GM12878 (cell line): ENCODE data around the gene ITCH. TPM values are rescaled to one million over a fixed set of nuclear protein-coding genes. Genes with fewer than 3 reads are reported as not detected.

Experiments used
- ATAC-seq: fragments of 200-7000 bp; cut with Tn5 transposase; 3 replicates; pipeline ENCODE4 v1.9.1; 2020; ENCODE audit warnings: mild to moderate bottlenecking, moderate library complexity
- BruUV-seq: library from RNA; stranded (reverse); fragments of 400-500 nt; replicated peaks from 2 replicates; lab custom pipeline; 2021; lab: Mats Ljungman, UMichigan
- CTCF ChIA-PET: fragments of 300-600 bp; sonication (Branson Sonifier 250); formaldehyde crosslinking; extraction: SDS; loops from one replicate; lab custom pipeline; 2021; ENCODE audit warnings: inconsistent platforms; lab: Yijun Ruan, JAX
- POLR2A ChIA-PET: fragments of 350-600 bp; formaldehyde crosslinking; extraction: SDS; loops from one replicate; lab custom pipeline; 2021; ENCODE audit warnings: inconsistent platforms; lab: Charles Lee
- RAD21 ChIA-PET: fragments of 300-600 bp; sonication (Branson Sonifier 250); formaldehyde crosslinking; loops from one replicate; lab custom pipeline; 2023; ENCODE audit warnings: antibody characterized with exemption; ENCODE audit not compliant: unreplicated experiment; lab: Charles Lee
- SMC1A ChIA-PET: fragments of 300-600 bp; sonication (Branson Sonifier 250); formaldehyde crosslinking; loops from one replicate; lab custom pipeline; 2023; ENCODE audit not compliant: unreplicated experiment, uncharacterized antibody; lab: Charles Lee
- DNase-seq: peaks from one replicate; pipeline ENCODE4 v3.0.0-alpha.2; 2011; ENCODE audit warnings: low read depth, low spot score
- FAIRE-seq: peaks from 3 replicates; lab custom pipeline; 2011; peaks lifted over from hg19 to GRCh38; lab: Jason Lieb, UNC
- H2AFZ ChIP-seq: 2 replicates; pipeline ENCODE4 v1.6.0; 2011; ENCODE audit warnings: low read depth, low read length, control low read depth; ENCODE audit not compliant: control insufficient read depth
- H3K27ac ChIP-seq: 2 replicates; pipeline ENCODE4 v1.5.1; 2011; ENCODE audit warnings: control low read depth; ENCODE audit not compliant: control insufficient read depth, insufficient read depth
- H3K27me3 ChIP-seq, 2 experiments: replicated peaks in 1 of 2; 2 replicates each; pipeline versions ENCODE4 v1.6.0 to v1.6.1; 2011; ENCODE audit warnings: low read length in 1 of 2; ENCODE audit not compliant: control insufficient read depth in 2 of 2, insufficient read depth in 2 of 2
- H3K36me3 ChIP-seq, 2 experiments: 2 replicates each; pipeline ENCODE4 v1.5.1; 2011; ENCODE audit warnings: low read length in 1 of 2; ENCODE audit not compliant: control insufficient read depth in 2 of 2, insufficient read depth in 2 of 2
- H3K4me1 ChIP-seq: 2 replicates; pipeline ENCODE4 v1.6.1; 2011; ENCODE audit warnings: mild to moderate bottlenecking, low read length, moderate library complexity, mixed read lengths; ENCODE audit not compliant: control insufficient read depth, insufficient read depth
- H3K4me2 ChIP-seq: 2 replicates; pipeline ENCODE4 v1.6.0; 2011; ENCODE audit warnings: control low read depth; ENCODE audit not compliant: control insufficient read depth, insufficient read depth
- H3K4me3 ChIP-seq: fragments of 200-600 bp; sonication (generic); 2 replicates; pipeline ENCODE4 v1.5.1; 2016
- H3K79me2 ChIP-seq: 2 replicates; pipeline ENCODE4 v1.6.0; 2011; ENCODE audit warnings: low read length; ENCODE audit not compliant: control insufficient read depth, insufficient read depth
- H3K9ac ChIP-seq: 2 replicates; pipeline ENCODE4 v1.8.0; 2011; ENCODE audit warnings: low read length, control low read depth, mixed read lengths; ENCODE audit not compliant: control insufficient read depth, insufficient read depth
- H3K9me3 ChIP-seq: replicated peaks from 3 replicates; pipeline ENCODE4 v1.5.1; 2011; ENCODE audit warnings: mild to moderate bottlenecking, low read length; ENCODE audit not compliant: control insufficient read depth, insufficient read depth
- H4K20me1 ChIP-seq: 2 replicates; pipeline ENCODE4 v1.6.0; 2011; ENCODE audit not compliant: control insufficient read depth, insufficient read depth
- ATF3 ChIP-seq: IDR thresholded peaks from 2 replicates; pipeline ENCODE4 v1.6.1; 2011; ENCODE audit warnings: low read depth, mild to moderate bottlenecking, low read length, moderate library complexity, borderline replicate concordance; ENCODE audit errors: extremely low read depth
- BCL11A ChIP-seq: IDR thresholded peaks from 2 replicates; pipeline ENCODE4 v1.6.1; 2011; ENCODE audit warnings: low read depth, low read length
- CTCF ChIP-seq, 3 experiments: IDR thresholded peaks in 2 of 3; conservative IDR thresholded peaks in 1 of 3; 2 replicates each; pipeline ENCODE4 v1.5.1; 2011; ENCODE audit warnings: low read depth in 3 of 3, low read length in 3 of 3, mild to moderate bottlenecking in 3 of 3, control low read depth in 2 of 3, moderate library complexity in 2 of 3, inconsistent platforms in 1 of 3, mixed read lengths in 1 of 3; ENCODE audit not compliant: control insufficient read depth in 2 of 3, insufficient read depth in 1 of 3; ENCODE audit errors: extremely low read depth in 1 of 3
- ETV6 ChIP-seq, 2 experiments: fragments of 450-650 bp in 1 of 2; IDR thresholded peaks in 1 of 2; conservative IDR thresholded peaks in 1 of 2; 2 replicates each; pipeline ENCODE4 v1.6.1; 2014; ENCODE audit warnings: antibody characterized with exemption in 1 of 2, borderline replicate concordance in 1 of 2, low read depth in 1 of 2, mild to moderate bottlenecking in 1 of 2, moderate library complexity in 1 of 2
- NR2C2 ChIP-seq: IDR thresholded peaks from 2 replicates; pipeline ENCODE4 v1.6.1; 2011; ENCODE audit warnings: borderline replicate concordance, low read depth; ENCODE audit not compliant: control insufficient read depth, insufficient read length
- PKNOX1 ChIP-seq: fragments of 450-650 bp; IDR thresholded peaks from 2 replicates; pipeline ENCODE4 v1.6.1; 2016; ENCODE audit warnings: mild to moderate bottlenecking
- POLR2A ChIP-seq: IDR thresholded peaks from 2 replicates; pipeline ENCODE4 v1.6.1; 2011; ENCODE audit warnings: low read depth, mild to moderate bottlenecking, low read length
- POLR2AphosphoS2 ChIP-seq: IDR thresholded peaks from 2 replicates; pipeline ENCODE4 v1.6.1; 2011; ENCODE audit warnings: low read depth, mild to moderate bottlenecking, low read length, improper control_type of control experiment, moderate library complexity
- RAD51 ChIP-seq: fragments of 450-650 bp; IDR thresholded peaks from 2 replicates; pipeline ENCODE4 v1.6.1; 2016; ENCODE audit warnings: moderate library complexity, mild to moderate bottlenecking, inconsistent platforms
- RBBP5 ChIP-seq: fragments of 200-600 bp; sonication (generic); conservative IDR thresholded peaks from 2 replicates; pipeline ENCODE4 v1.6.1; 2016
- SKIL ChIP-seq: fragments of 450-650 bp; IDR thresholded peaks from 2 replicates; pipeline ENCODE4 v1.6.1; 2017; ENCODE audit warnings: mild to moderate bottlenecking, low read depth, inconsistent platforms; ENCODE audit not compliant: poor library complexity, severe bottlenecking
- SMAD5 ChIP-seq: IDR thresholded peaks from 2 replicates; pipeline ENCODE4 v1.6.1; 2016; ENCODE audit warnings: antibody characterized with exemption, low read depth
- STAT1 ChIP-seq: fragments of 450-650 bp; conservative IDR thresholded peaks from 2 replicates; pipeline ENCODE4 v1.6.1; 2014; ENCODE audit warnings: antibody characterized with exemption, mild to moderate bottlenecking
- USF1 ChIP-seq: IDR thresholded peaks from 2 replicates; pipeline ENCODE4 v1.6.1; 2011; ENCODE audit warnings: borderline replicate concordance, low read depth, mild to moderate bottlenecking, moderate library complexity, mixed read lengths, low read length; ENCODE audit not compliant: insufficient read depth; ENCODE audit errors: extremely low read length
- WGBS: methylation state at CpG from one replicate; pipeline ENCODE4 v1.1.6; 2016; ENCODE audit warnings: low lambda C conversion rate; ENCODE audit not compliant: insufficient replicate concordance, insufficient coverage; ENCODE audit errors: missing lambda C conversion rate; 5-methylcytosine and 5-hydroxymethylcytosine counted together
- in situ Hi-C: fragments of 300-500 bp; cut with MboI; formaldehyde crosslinking; loops from 9 replicates; pipeline ENCODE4 v1.14.3; 2018; ENCODE audit warnings: mixed read lengths
- intact Hi-C: fragments of 100-400 bp; cut with micrococcal nuclease; formaldehyde crosslinking; loops from one replicate; pipeline ENCODE4 v1.14.2; 2022; ENCODE audit not compliant: unreplicated experiment
- polyA plus RNA-seq, 11 experiments: library from polyadenylated mRNA; depleted of rRNA in 4 of 11; unstranded in 6 of 11; stranded (reverse) in 5 of 11; fragments of >200 nt; fragmentation: Nextera tagmentation in 4 of 11; fragmentation: Illumina TruSeq in 1 of 11; extraction: Ambion mirVana in 4 of 11; extraction: Trizol in 1 of 11; gene quantifications; 1 replicate in 1 of 11; 2 replicates in 10 of 11; pipeline versions ENCODE4 v1.2.1 to v1.2.3, GENCODE V29; 2011 to 2016; ENCODE audit warnings: inconsistent platforms in 2 of 11, missing spikeins in 2 of 11, low read depth in 1 of 11
- total RNA-seq, 4 experiments: library from RNA; depleted of rRNA in 3 of 4; stranded (reverse); fragments of >200 nt in 3 of 4; fragmentation: Illumina TruSeq in 1 of 4; extraction: Trizol in 1 of 4; gene quantifications; 2 replicates each; pipeline versions ENCODE4 v1.2.1 to v1.2.3, GENCODE V29; 2013 to 2021

ITCH gene
- total and polyA plus RNA-seq, 10 of the 15 experiments (the other 5 are each of a cell fraction or from before 2014, with no cell fraction given): 7.5 to 46.1 (median 21.5) TPM

- POLR2A ChIA-PET: no interaction called here
- DNase-seq (no peak), ATAC-seq (no peak), FAIRE-seq (no peak)
- Histone ChIP-seq H3K27ac (no peak overlapping the region), H3K79me2 (no peaks in the 10 kb centered on the region), H2AFZ (no peak overlapping the region), H3K9me3 (no peaks in the 10 kb centered on the region), H4K20me1 (no peaks in the 10 kb centered on the region), H3K4me2 (no peak overlapping the region), H3K27me3 (no peaks in the 10 kb centered on the region)
- BruUV-seq: no TSS peak
- SMC1A ChIA-PET: interaction anchor here (0.7 kb wide), 1 partner anchor 243 kb away, joined by 3 read pairs; no protein-coding TSS in a partner anchor
- RAD21 ChIA-PET: interaction anchor here (1.3 kb wide), 1 partner anchor 8 kb away, joined by 4 read pairs; no protein-coding TSS in a partner anchor
- TF ChIP-seq ATF3 (no peak), POLR2A (no peak), STAT1 (no peak), RBBP5 (no peak), POLR2AphosphoS2 (no peak), BCL11A (no peak), USF1 (no peak), PKNOX1 (no peak), CTCF (IDR thresholded peaks at IDR 0.05 in 2 of 3, conservative IDR thresholded peaks at IDR 0.05 in 1 of 3; ENCODE audit: control insufficient read depth in 2 of 3, extremely low read depth in 1 of 3, insufficient read depth in 1 of 3, low read depth in 3 of 3, low read length in 3 of 3) (no peak), RAD51 (no peak), SKIL (no peak), SMAD5 (no peak), NR2C2 (no peak), ETV6 (conservative IDR thresholded peaks at IDR 0.05 in 1 of 2, IDR thresholded peaks at IDR 0.05 in 1 of 2; ENCODE audit: borderline replicate concordance in 1 of 2, low read depth in 1 of 2) (no peak)
- TF ChIP-seq, all 136 proteins: peak for 0
- no peak overlapping the region for H3K9ac ChIP-seq
- H3K4me3 ChIP-seq: no peak overlapping the region
- CTCF ChIA-PET: interaction anchor here (0.8 to 1.2 kb wide), 2 partner anchors 8 to 198 kb away, joined by 3 to 5 read pairs; no protein-coding TSS in a partner anchor
- 100% methylated on average over 1 of the region's 1 CpG for WGBS
- H3K4me1 ChIP-seq: peaks cover 3% of the 10 kb centered on the region; the same call in 1 of the 2 replicates
- H3K36me3 ChIP-seq: peaks cover 0 to 18% of the 10 kb centered on the region in 2 experiments; a peak in 2 of 4 replicates
- in situ Hi-C loops (no loop called here), intact Hi-C loops (no loop called here)
These were observed 147.5 kb downstream of the ITCH start for GRCh38 chr20:34510575-34510974.
